Stimulated activated CD8-positive, alpha-beta memory T cell treated with anti-CD3 and anti-CD28 coated beads, Interleukin-7, amount 100 ng/mL, for 48 hours (primary cell): ENCODE results near the gene SRGN.
"Not testable (repeated sequence)": the region's sequence is repeated elsewhere in the genome, so short reads cannot be mapped to it uniquely, and the experiment has no call there.

Experiments
- DNase-seq, 2 donors: peaks; one replicate each; pipeline ENCODE4 v3.0.0-alpha.2; 2020; ENCODE audit warnings: low read depth in 1 of 2; ENCODE audit errors: extremely low read depth in 1 of 2

Gene SRGN

DNA sequence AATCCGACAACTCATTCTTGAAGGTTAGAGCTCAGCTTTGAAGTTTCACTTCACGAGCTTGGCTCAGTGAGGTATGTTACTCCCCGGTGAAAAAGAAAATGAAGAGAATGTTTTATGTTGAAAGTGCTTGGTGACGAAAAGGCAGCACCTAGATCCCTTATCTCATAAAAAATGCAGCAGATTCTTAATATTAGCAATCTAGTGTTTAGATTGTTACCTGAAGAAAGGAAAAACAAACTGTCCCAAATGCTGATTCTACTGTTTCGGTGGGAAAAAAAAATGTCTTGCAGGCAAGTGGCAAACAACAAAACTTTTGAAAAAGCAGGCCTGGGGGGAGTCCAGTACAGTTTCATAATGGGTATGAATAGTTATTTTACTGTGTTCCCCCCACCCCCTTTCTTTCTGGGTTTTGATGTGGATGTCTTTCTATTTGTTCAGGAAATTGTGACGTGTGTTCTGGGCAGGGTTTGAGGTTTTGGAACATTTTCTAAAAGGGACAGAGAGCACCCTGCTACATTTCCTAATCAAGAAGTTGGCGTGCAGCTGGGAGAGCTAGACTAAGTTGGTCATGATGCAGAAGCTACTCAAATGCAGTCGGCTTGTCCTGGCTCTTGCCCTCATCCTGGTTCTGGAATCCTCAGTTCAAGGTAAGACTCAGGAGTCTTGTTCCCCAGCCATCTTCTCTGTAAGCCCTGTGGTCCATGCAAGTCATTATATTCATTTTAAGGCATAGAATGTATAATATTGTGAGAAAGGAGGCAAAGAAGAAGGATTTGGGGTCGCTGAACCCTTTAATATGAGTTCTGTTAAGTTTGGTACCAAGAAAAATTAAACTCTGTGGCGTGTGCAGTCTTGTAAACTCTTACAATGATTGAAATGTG, at the start of gene SRGN:
TSS of gene SRGN (plus strand) at position 514 of the 881 bp plus-strand sequence. CDS start at position 569, 55 bp downstream.
- peak; percentile 37 to 76 for DNase-seq

DNA sequence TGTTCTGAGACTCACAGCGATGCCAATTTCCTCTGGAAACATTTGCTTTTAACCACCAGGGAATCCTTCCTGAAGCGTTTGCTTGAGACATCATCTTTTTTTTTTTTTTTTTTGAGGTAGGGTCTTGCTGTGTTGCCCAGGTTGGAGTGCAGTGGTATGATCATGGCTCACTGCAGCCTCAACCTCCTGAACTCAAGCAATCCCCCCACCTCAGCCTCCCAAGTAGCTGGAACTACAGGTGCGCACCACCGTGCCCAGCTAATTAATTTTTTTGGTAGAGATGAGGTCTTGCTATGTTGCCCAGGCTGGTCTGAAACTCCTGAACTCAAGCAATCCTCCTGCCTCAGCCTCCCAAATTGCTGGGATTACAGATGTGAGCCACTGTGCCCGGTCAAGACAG, 47.0 kb upstream of the SRGN start:
- DNase-seq: not testable (repeated sequence)

DNA sequence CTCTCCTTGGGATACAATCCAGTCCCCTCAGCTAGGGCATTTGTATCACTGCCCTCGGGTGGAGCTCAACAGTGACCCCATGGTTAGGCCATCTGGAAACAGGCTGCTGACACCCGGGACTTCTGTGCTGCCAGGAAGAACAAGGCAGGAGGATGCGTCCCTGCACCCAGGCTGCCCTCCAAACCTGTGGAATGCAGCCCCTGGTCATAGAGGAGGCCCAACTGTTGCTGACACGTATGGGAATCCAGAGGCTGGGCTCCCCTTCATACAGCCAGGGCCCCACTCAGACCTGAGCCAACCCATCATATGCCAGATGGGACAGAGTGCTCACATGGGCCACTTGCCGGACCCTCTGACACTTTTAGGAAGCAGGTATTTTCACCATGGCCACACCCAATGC, 45.5 kb upstream of the SRGN start:
- no peak for DNase-seq

- no peak for DNase-seq
Measured at GRCh38 chr10:69042838-69043237, 45.1 kb upstream of the SRGN start.

- no peak for DNase-seq
Measured at GRCh38 chr10:69043931-69044531, 43.9 kb upstream of the SRGN start.

DNA sequence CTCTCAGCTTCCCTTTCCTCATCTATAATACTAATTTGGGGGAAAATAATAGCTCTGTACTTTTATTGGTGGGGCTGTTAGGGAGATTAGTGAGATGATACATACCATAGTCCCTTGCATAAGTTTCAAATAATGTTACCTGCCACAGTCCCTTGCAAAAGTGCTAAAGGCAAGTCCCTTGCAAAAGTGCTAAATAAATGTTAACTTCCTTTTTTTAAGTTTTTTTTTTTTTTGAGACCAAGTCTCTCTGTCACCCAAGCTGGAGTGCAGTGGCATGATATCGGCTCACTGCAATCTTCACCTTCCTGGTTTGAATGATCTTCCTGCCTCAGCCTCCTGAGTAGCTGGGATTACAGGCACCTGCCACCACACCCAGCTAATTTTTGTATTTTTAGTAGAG, 43.4 kb upstream of the SRGN start:
- DNase-seq: no peak

GRCh38 chr10:69045441-69046300, 42.2 kb upstream of the SRGN start:
- DNase-seq: no peak

DNA sequence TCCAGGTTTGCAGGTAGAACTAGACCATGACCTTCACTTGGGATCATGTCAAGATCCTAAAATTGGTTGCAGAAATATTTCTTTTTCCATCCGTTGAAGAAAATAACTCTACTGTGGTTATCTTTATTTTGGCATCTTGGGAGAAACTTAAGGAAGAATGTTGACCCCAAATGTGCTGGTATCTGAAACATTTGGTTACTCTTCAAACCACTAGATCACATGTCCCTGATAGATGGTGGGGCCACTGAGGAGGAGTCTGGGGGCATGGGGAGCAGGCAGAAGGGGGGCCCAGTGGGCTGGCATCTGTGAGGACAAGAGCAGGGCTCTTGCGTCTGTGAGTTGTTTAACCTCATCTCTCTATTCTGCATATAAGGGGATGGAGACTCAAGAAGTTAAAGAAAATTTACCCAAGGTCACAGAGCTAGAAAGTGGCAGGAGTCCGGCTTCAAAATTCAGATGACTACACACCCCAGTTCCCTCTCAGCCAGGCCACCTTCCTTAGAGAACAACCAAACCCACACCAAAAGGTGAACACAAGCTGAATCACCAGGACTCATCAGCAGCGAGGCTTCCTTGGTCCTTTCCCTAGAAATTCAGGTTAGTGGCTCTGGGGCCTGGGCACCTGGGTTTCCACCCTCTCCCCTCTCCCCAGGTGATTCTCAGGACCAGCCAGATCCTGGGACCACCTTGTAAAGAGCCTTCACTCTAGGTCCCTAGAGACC, 40.6 kb upstream of the SRGN start:
- no peak for DNase-seq

DNA sequence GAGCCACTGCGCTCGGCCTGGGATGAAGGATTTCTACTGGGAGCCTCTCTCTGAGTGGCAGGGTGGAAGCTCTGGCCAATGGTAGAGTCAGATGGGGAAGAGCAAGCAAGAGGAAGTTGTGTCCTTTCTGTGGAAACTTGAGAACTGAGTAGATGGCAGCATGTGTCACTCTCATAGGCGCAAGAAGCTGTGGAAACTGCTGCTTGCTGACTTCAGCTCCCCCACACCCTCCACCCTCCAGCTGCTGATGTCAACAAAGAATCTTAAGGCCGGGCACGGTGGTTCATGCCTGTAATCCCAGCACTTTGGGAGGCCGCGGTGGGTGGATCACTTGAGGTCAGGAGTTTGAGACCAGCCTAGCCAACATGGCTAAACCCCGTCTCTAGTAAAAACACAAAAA, 39.8 kb upstream of the SRGN start:
- peak in 1 of 2 donors; percentile 64 for DNase-seq

- DNase-seq: no peak
Measured at GRCh38 chr10:69049566-69049961, 38.3 kb upstream of the SRGN start.

DNA sequence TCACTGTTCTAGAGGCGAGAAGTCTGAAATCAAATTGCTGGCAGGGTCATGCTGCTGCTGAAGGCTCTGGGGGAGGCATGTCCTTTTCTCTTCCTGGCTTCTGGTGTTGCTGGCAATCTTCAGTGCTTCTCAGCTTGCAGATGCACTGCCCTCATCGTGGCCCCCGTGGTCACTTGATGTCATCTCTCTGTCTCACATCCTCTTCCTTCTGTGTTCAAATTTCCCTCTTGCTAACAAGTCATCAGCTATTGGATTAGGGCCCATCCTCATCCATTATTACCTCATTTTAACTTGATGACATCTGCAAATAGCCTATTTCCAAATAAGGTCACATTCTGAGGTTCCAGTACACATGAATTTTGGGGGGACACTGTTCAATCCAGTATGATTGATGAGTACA, 36.6 kb upstream of the SRGN start:
- DNase-seq: peak in 1 of 2 donors; percentile 37

DNA sequence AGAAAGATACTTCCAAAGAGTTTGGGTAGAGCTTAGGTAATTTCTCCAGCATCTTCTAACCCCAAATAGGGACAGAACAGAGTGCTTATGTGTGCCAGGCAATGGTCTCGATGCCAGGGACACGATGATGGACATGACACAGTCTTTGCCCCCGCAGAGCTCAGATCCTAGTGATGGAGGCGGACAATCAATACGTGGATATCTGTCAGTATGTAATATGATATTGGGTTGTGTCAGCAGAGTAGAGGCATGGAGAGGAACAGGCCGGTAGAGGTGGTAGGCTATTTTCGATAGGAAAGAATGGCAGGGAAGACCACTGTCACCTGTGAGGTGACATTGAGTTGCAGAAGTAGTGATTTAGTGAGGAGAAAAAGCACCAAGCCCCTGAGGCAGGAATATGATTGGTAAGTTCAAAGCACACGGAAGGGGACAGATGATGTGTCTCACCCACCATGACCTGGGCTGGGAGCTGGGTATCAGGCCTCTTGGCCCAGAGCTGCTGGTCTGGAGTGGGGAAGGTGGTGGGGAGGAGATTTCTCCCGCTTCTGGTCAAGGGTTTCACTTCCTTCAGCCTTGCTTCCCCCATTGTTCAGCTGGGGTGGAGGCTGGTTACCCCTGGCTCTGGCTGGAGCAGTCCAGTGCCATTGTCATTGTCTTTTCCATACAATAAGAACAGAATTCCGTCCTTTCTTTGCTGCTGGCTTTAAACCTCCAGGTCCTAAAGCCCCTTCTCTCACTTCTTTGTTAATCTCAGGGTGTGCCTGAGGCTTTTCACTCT, 36.0 kb upstream of the SRGN start:
- no peak for DNase-seq

- DNase-seq: no peak
Measured at GRCh38 chr10:69052736-69053135, 35.2 kb upstream of the SRGN start.

- no peak for DNase-seq
Measured at GRCh38 chr10:69055241-69055640, 32.7 kb upstream of the SRGN start.

- no peak for DNase-seq
Measured at GRCh38 chr10:69056129-69056528, 31.8 kb upstream of the SRGN start.

DNA sequence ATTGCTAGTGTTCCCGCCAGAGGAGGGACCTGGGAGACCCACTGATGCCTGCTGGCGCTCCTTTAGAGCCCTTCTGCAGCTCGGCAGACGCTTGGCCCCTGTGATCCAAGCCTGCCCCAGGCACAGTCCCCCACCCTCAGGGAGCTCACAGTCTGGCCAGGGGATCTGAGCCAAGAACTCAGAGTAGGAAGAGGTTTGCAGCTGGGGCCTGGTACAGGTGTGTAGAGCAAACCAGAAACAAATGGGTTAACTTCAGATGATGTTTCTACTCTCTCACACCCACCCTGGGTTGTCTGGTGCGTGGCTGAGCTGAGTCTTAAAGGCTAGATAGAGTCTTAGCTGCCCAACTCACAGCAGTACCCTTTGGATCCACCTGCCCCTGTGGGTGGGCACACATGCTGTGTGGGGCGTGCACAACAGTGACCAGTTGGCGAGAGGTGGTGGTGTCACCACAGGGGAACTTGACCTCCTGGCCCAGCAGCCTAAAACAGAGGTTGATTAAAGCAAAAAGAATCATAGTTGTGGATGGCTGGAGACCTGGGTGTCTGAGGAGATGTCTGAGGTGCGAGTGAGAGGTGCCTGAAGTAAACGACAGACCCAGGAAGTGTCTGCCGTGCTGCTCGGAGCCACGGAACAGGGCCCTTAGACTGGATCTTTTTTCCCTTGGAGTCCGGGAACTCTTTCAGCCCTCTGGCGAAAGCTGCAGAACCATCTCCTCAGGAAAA, 31.2 kb upstream of the SRGN start:
- DNase-seq: no peak

DNA sequence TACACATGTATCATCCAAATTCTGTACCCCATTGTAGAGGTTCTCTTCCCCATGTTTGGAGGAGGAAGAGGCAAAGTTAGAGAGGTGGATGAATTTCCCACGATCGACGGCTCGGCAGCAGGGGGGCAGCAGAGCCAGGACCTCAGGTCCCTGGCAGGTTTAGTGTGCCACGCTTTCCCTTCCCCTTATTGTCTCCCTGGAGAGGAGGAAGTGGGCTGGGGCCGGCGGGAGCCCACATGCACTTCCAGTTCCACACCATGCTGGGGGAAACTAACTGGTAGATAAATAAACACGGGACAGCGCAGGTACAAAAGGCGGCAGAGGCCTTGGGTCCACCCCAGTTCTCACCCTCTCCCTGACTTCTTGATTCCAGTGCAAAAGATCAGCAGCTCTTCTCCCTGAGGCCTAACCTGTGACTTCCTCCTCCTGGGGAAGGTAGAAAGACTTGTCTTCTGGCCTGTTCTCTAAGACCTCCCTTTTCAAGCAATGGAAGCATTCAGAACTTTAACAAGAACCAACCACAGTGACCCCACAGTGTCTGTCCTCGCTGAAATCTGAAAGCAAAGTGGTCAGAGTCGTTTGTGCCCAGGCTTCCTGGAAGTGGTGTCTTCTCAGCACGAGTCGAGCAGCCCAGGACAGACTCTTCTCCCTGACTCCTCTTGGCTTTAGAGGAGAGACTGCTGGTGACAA, 30.5 kb upstream of the SRGN start:
- no peak for DNase-seq

GRCh38 chr10:69057951-69058297, 30.0 kb upstream of the SRGN start:
- DNase-seq: no peak
